Heart left ventricle (tissue), 13 donors: ENCODE data around the gene SIRT5.
A peak's percentile ranks its signal among the peaks of the same experiment; 100 is the strongest.

Source experiments
- CTCF ChIP-seq, 12 donors: fragments of 200-600 bp; sonication (generic) in 4 of 12; IDR thresholded peaks; one replicate each; pipeline versions ENCODE4 v1.5.0 to v1.8.0; 2018 to 2022; ENCODE audit warnings: antibody characterized with exemption in 12 of 12, mild to moderate bottlenecking in 5 of 12
- POLR2A ChIP-seq, 2 donors: fragments of 450-650 bp; IDR thresholded peaks; one replicate each; pipeline ENCODE4 v1.6.1; 2017; ENCODE audit warnings: antibody characterized with exemption in 2 of 2, mild to moderate bottlenecking in 2 of 2, moderate library complexity in 2 of 2
- donor health status: ischemic (EF 13 %, LVEDD 7.1; RV severe dilation, severe dysfunction).
- donor health status: DM: no; HTN: yes; CAD: no.
- donor health status: DM: no; HTN: no; CAD: no.
- donor health status: ischemic (EF 25% LVEDD 6.9; RV normal size, moderate dysfunction).
- donor health status: ischemic (EF 25% LVEDD 5.7; RV mildly dilated, moderate dysfunction).
- donor health status: ischemic (EF 35%, LVEDD 5.7; RV mildly dilated, moderate dysfunction).
- donor health status: nonischemic (EF 11% LVEDD 7.7; RV severe dilation, severe dysfunction).
- donor health status: DM: yes; HTN: yes; CAD: no.
- donor health status: PGD.
- donor health status: ischemic (EF 29% LVEDD 5.4; RV normal size, mild dysfunction).
- donor health status: nonischemic (EF 23%, LVEDD 6.1; RV moderate dilation, normal function).

GRCh38 chr6:13575377-13575775 is 975 bp downstream of the SIRT5 start:
- TF ChIP-seq CTCF (IDR thresholded peaks at IDR 0.05): peak; percentile 72 to 91 (median 84)
- no peak for TF ChIP-seq POLR2A (IDR thresholded peaks at IDR 0.05)
